Measurements from ENCODE around the gene TOMM40L.
"Not testable (repeated sequence)": the region's sequence is repeated elsewhere in the genome, so short reads cannot be mapped to it uniquely, and the experiment has no call there.

Gene TOMM40L

GRCh38 chr1:161219078-161219892, 6.6 kb upstream of the TOMM40L start:
- no peak for DNase-seq

- no peak for DNase-seq
Measured at GRCh38 chr1:161220002-161220401, 5.9 kb upstream of the TOMM40L start.

GRCh38 chr1:161222175-161223019, 3.5 kb upstream of the TOMM40L start:
- DNase-seq, result no peak

- no peak for DNase-seq
Measured at GRCh38 chr1:161223805-161224694, 1.8 kb upstream of the TOMM40L start.

- not testable (repeated sequence) for DNase-seq
Measured at GRCh38 chr1:161224695-161225087, 1.2 kb upstream of the TOMM40L start.

- no peak for DNase-seq
Measured at GRCh38 chr1:161225178-161225533, 704 bp upstream of the TOMM40L start.

GRCh38 chr1:161226320-161226711, 456 bp downstream of the TOMM40L start:
- DNase-seq, result no peak

- no peak for DNase-seq
Measured at GRCh38 chr1:161226759-161227158, 899 bp downstream of the TOMM40L start.

- peak; percentile 72 for DNase-seq
Measured at GRCh38 chr1:161227196-161227871, 1.5 kb downstream of the TOMM40L start.

GRCh38 chr1:161228032-161228431, 2.2 kb downstream of the TOMM40L start:
- no peak for DNase-seq

GRCh38 chr1:161229896-161230295, 4.0 kb downstream of the TOMM40L start:
- DNase-seq, result no peak

- DNase-seq, result no peak
Measured at GRCh38 chr1:161230762-161231161, 4.9 kb downstream of the TOMM40L start.

- DNase-seq, result no peak
Measured at GRCh38 chr1:161233102-161233501, 7.2 kb downstream of the TOMM40L start.

GRCh38 chr1:161235957-161236775, 10.3 kb downstream of the TOMM40L start:
- no peak for DNase-seq

GRCh38 chr1:161238039-161238473, 12.2 kb downstream of the TOMM40L start, which contains the start of gene NR1I3:
NR1I3 (minus strand) TSS chr1:161238203; CDS start chr1:161236565, 1,638 bp downstream.
- no peak for DNase-seq

GRCh38 chr1:161241682-161242081, 15.8 kb downstream of the TOMM40L start:
- no peak for DNase-seq

- DNase-seq, result no peak
Measured at GRCh38 chr1:161242313-161242712, 16.5 kb downstream of the TOMM40L start.

- DNase-seq, result no peak
Measured at GRCh38 chr1:161244888-161245287, 19.0 kb downstream of the TOMM40L start.

- not testable (repeated sequence) for DNase-seq
Measured at GRCh38 chr1:161250100-161250499, 24.2 kb downstream of the TOMM40L start.

GRCh38 chr1:161250829-161251228, 25.0 kb downstream of the TOMM40L start:
- no peak for DNase-seq

- no peak for DNase-seq
Measured at GRCh38 chr1:161251579-161251978, 25.7 kb downstream of the TOMM40L start.
